HUDEP-2 (cell line): ENCODE results near the gene ABL1.
"Not testable (repeated sequence)": the region's sequence is repeated elsewhere in the genome, so short reads cannot be mapped to it uniquely, and the experiment has no call there.

ENCODE experiments used
- DNase-seq, 76 experiments: peaks; one replicate each; lab custom pipeline; 2025; ENCODE audit not compliant: unreplicated experiment in 76 of 76; lab: John Stamatoyannopoulos, UW

ABL1 gene

DNA sequence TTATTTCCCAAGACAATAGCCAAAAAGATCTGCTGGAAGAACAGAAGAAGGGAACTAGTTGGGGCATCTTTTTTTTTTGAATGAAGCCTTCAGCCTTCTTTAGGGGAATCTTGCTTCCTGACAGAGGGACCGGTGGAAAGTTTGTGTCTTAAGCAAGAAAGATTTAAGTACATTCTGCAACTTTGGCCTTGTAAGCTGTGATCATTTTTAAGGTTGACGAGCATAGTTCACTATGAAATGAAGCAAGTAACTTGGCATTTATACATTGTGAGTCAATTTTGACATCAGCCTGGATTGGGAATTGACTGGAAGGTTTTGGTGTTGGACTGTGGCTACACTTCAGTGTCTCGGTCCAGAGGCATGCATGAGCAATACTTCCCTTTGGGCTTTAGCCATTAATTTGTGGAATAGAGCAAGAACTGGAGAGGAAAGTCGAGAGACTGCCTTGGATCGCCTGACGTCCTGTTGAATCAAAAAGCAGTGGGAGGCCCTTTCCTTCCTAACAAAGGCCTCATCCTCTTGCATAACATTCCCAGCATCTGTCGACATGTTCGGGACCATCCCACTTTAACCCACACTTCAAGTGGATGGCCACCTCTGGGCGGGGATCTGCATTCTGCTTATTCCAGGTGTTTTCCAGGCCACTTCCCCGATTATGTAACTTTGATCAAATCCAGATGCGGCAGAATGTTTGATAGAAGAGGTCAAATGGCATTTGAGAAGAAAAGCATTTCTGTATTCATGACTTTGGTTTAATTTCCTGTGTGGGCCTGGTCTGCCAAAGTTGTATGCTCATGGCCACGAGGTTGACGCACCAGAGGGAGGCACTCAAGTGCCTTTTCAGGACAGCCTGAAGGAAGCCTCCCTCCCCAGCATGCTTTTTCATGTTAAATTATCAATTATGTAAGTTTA lies 12.5 kb downstream of the ABL1 start:
- DNase-seq, result peak in 2 of 76 experiments; percentile 4 to 7

DNA sequence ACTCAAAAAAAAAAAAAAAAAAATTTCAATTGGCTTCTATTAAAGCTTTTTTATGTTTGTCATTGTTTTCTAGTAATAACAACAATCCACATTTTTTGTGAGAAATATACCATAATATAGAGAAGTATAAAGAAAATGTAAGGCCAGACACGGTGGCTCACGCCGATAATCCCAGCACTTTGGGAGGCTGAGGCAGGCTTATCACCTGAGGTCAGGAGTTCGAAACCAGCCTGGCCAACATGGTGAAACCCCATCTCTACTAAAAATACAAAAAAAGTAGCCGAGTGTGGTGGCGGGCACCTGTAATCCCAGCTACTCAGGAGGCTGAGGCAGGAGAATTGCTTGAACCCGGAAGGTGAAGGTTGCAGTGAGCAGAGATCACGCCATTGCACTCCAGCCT lies 13.5 kb downstream of the ABL1 start:
- DNase-seq, result not testable (repeated sequence)

DNA sequence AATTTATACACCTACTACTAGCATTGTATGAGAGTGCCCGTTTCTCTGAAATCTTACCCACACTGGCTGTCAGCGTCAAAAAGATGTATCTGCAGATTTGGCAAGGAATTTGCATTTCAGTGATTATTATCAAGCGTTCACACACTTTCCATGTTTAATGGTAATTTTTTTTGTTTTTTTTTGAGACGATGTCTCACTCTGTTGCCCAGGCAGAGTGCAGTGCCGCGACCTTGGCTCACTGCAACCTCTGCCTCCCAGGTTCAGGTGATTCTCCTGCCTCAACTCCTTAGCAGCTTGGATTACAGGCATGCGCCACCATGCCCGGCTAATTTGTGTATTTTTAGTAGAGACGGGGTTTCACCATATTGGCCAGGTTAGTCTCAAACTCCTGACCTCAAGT lies 14.3 kb downstream of the ABL1 start:
- DNase-seq, result peak in 1 of 76 experiments; percentile 9

DNA sequence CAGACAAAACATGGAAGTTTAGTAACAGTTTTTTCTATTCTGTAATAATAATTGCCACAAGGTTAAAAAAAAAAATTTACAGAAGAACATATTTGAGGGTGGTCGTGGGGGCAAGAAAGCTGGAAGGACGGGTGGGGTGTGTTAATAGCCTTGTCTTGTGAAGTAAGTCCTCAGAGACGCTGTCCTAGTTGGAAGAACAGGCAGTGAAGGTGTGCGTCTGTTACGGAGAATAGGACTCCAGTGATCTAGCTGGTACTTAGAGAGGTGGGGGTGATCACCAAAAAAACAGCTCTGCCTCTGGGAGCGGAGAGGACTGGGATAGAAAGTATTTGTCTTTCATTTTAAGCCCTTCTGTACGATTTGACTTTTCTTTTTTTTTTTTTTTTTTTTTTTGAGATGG lies 17.7 kb downstream of the ABL1 start:
- no peak for DNase-seq

DNA sequence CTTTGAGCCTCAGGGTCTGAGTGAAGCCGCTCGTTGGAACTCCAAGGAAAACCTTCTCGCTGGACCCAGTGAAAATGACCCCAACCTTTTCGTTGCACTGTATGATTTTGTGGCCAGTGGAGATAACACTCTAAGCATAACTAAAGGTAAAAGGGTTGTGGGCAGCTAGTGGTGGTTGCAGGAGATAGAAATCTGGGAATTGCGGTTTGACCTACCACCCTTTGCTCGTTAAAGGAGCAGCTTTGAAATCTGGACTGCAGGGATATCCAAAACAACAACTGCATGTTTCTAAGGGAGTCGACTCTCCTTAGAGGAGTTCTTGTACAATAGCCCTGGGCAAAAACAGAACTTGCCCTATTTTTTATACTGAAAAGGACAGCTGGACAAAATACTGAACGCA lies 19.0 kb downstream of the ABL1 start:
- no peak for DNase-seq

DNA sequence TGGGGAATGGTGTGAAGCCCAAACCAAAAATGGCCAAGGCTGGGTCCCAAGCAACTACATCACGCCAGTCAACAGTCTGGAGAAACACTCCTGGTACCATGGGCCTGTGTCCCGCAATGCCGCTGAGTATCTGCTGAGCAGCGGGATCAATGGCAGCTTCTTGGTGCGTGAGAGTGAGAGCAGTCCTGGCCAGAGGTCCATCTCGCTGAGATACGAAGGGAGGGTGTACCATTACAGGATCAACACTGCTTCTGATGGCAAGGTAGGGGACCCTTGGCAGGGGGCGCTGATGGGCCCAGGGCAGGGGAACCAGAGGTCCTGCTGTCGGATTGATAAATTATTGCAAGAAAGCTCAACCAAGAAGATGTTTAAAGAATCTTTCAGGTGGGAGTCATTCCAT lies 19.8 kb downstream of the ABL1 start:
- DNase-seq, result no peak

DNA sequence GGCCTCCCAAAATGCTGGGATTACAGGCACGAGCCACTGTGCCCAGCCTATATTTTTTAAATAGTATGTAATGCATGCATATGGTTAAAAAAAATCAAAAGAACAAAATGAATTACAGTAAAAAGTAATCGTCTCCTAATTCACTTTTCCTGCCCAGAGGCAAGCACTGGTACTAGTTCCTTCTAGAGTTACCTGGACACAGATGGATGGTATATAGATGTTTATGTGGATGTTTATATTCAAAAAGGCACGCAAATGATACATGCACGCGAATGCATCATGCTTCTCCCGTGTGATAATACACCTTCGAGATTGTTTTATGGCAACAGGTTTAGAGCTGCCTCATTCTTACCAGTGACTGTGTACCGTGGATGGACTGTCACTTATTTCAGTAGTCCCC lies 21.4 kb downstream of the ABL1 start:
- DNase-seq, result no peak

DNA sequence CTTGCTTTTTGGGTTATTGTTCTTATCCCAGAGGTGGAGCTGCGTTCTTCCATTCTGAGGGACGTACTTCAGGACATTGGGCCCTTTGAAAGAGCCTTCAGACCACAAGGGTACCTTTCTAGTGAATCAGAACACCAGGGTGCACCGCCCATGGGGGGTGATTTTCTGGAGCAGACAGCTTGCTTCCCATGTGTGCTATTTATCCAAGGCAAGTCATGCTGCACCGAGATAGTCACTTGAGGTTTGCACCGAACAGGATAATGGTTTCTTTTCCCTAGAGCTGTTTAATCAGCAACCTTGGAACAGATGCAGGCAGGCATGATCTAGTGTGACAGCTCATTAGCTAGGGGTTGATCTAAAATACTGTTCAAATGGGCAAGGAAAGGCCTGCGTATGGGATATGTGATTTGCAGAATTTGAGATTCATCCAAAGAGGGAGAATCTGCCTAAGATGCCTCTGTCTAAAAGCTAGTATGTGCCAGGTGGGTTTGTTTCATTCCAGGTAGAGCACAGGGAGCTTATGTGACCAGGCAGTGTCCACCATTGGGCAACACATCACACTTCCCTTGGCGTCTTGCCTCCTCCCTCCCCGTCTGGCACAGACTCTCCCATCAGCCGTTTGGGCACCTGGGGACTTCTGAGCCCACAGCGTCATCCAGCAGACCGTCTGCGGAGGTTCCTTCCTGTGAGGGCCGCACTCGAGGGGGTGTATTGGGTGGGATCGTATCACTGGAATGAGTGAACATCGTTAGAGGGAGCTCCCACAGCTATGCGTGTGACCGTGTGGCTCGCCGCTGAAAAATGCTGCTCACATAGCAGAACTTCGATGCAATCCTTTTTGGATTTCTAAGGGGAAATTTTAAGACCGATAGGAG lies 23.0 kb downstream of the ABL1 start:
- no peak for DNase-seq

DNA sequence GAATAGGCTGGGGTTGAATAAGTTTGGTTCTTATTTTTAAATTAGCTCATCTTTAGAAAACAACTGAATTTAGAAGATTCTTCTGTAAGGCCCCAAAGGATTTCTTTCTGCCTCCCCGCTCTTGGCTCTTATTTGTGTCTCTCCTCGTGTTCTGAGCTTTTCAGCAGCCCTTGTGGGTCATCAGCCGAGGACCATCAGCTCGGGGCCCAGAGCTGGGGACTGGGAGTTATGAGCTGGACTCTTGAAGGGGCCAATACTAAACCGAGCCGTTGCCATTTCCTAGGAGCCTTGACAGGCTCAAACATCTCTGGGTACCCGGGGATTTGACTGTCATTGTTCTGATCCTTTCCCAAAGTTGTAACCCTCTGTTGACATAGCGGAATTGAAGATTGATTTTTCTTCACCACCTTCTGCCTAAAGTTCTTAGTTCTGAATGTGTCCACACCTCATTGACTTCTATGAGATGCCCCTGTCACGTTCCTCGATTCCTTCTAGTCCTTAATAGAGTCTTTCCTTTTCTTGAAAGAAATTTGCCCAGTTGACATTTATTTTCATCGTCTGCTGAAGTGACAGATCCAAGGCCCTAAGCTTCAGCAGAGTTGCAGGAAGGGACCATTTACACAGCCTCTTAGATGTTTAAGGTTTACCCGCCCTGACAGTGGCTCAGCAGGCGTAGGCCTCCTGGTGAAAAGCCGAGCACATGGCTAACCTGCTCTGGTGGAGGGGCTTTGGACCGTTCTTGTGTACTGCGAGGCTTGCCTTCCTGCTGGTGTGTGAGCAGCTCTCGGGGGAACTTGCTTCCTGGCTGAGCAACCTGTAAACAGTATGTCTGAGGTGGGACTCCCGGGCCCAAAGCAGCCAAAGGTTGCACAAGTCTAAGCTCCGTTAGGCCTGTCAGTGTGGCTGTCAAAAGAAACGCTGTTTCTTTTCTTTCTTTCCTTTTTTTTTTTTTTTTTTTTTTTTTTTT lies 24.0 kb downstream of the ABL1 start:
- DNase-seq, result no peak

DNA sequence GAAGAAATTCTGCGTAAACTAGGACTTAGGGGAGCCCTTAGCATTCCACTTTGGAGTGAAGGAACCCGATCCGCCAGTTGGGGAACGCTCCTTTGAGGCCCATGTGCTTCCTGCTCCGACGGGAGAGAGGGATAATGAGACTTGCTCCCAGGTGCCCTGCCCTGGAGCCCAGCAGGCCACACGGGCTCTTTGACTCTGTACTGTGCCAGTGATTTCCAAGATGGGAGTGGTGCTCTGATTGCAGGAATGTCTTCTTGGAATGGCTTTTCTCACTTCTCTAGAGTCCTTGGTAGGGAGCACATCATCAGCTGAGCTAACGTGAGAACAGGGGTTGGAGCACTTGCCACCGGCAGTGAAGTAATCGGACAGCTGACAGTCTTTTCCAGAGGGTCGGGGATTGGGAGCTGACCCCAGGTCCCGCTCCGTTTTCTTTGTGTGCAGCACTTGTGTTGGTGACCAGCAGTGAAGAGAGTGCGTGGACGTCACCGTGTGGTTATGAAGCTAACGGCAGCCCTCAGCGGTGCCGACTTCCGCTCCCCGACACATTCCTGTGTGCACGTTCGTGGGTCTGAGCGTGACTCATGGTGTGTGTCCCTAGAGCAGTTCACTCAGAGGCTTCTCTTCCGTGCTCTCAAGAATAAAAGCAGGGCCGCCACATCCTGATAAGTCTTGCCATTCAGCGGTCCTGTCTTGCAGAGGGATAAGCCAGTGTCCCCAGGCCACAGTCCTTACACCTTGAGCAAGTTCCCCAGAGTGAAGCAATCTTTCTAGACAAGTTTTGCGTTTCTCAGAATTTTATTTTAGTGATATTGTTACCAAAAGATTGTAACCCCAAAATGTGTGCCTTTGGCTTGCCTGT lies 25.6 kb downstream of the ABL1 start:
- DNase-seq, result no peak

DNA sequence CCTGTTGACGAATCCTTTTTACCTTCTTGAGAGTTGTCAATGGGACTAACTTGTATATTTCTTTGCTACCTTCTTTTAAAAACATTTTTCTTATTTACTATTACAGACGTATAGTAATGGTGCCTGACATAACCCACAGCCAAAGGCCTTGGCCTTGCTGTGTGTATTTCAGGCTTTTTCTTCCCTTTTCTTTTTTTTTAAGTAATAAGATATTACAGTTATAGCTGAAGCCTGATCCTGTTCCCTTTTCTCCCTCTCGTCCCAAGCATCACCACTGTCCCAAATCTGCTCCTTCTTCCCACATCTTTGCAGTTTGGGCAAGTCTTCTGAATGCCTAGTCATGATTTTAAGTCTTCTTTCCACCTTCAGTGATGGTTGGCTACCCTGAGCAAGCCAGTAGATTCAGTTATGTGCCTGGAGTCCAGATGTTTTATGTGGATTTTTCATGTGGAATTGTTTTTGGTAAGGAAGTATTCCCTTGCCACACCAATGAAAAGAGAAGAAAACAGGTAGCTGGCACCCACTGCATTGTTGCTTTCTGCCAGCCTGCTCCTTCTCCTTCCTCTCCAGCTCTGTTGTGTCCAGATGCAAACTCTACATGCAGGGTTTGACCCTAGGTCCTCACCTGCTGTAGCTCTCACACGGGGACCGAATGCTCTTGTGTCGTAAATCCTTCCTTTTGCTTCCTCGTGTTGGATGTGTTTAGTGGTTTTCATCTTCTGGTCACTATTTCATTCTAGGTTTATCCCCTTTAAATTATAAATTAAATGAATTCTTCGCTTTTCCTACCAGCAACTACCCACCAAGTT lies 26.5 kb downstream of the ABL1 start:
- no peak for DNase-seq

DNA sequence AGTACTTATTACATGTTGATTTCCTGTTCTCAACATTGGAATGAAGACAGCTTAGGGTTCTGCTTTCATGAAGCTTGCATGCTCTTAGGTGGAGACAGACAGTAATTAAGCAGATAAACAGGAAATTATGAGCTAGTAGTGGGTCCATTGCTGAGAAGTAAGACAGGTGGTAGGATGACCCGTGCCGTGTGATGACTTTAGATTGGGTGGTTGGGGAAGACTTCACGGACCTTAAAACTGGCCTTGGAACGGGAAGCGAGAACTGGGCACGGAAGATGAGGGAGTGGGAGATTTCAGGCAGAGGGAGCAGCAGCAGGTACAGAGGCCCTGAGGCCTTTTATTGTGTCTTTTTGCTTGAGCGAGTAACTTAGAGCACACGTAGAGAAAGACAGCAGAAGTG lies 27.2 kb downstream of the ABL1 start:
- no peak for DNase-seq

DNA sequence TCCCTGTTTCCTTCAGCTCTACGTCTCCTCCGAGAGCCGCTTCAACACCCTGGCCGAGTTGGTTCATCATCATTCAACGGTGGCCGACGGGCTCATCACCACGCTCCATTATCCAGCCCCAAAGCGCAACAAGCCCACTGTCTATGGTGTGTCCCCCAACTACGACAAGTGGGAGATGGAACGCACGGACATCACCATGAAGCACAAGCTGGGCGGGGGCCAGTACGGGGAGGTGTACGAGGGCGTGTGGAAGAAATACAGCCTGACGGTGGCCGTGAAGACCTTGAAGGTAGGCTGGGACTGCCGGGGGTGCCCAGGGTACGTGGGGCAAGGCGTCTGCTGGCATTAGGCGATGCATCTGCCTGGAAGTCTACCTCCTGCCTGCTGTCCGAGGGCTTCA lies 27.7 kb downstream of the ABL1 start:
- no peak for DNase-seq

DNA sequence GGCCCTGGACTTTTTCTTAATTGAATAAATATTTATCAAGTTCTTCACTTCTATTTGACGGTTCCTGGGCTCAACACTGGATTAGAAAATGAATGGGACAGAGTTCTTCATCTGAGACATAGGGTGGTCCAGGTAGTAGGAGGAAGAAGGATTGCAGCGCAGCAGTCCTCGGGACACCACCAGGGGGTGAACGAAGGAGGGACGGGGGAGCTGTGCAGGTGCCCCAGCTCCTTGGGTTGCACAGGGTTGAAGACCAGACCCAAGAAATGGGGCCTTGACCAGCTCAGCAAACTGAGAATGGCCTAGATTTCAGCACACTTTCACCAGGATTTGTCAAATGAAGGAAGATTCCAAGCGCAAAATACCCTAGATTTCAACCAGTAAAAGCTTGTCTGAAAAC lies 29.5 kb downstream of the ABL1 start:
- no peak for DNase-seq

DNA sequence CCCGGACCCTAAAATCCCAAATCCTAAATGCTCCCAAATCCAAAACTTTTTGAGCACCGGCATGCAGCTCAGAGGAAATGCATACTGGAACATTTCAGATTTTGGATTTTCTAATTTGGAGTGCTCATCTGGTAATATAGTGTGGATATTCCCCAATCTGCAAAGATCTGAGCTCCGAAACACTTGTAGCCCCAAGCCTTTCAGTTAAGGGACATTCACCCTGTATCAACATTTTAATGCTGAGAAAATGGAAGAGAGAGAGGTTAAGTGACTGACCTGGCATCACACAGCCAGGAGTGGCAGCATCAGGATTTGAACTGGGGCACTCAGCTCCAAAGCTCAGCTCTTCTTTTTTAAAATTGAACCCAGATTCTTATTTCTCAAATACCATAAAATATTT lies 30.9 kb downstream of the ABL1 start:
- no peak for DNase-seq

DNA sequence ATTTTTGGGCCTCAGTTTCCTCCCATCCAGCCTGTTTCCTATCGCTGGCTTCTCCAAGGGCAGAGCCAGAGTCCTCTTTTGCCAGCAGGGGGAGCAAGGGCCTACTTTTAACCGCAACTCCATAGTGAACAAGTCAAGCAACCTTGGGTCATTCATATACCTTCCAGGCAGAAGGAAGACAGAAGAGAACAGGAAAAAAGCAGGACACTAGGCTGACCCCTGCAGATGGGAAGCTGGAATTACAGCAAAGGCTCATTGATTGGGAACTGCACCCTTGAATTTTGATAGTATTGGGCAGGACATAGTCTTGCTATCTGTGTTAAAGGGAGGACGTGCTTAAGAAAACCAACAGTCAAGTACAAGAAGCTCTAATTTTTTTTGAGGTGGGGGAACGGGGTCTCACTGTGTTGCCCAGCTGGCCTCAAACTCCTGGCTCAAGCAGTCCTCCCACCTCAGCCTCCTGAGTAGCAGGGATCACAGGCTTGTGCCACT lies 31.5 kb downstream of the ABL1 start:
- peak in 63 of 76 experiments; percentile 7 to 71 (median 44) for DNase-seq

DNA sequence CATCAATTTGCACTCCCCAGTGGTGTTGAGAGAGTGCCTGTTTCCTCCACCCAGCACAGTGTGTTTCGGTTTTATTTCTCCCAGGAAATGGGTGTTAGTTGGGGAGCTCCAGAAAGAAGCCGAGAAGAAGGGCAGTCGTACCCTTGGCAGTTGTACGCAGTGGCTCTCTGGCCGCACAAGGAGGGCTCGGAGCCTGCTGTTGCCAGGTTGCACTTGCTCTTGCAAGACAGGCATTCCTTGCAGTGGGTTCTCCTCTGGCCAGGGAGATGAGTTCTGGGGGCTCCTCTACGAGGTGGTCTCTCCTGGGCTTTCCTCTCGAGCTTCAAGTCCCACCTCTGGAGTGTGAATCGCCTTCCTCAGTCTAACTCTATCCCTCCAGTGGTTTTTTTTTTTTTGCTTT lies 32.5 kb downstream of the ABL1 start:
- DNase-seq, result no peak

DNA sequence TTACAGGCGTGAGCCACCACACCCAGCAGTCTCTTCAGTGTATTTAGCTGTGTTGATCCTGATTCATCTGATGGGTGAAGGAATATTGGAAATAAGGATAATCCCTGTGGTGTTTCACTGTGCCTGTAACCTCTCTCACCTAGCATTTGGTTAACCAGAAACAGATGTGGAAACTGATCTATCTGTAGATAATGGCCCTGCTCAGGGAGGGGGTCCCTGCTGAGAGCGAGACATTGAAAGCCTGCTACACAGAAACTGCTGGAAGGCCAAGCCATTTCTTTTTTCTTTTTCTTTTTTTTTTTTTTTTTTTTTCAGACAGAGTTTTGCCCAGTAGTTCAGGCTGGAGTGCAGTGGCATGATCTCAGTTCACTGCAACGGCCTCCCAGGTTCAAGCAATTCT lies 33.2 kb downstream of the ABL1 start:
- no peak for DNase-seq

DNA sequence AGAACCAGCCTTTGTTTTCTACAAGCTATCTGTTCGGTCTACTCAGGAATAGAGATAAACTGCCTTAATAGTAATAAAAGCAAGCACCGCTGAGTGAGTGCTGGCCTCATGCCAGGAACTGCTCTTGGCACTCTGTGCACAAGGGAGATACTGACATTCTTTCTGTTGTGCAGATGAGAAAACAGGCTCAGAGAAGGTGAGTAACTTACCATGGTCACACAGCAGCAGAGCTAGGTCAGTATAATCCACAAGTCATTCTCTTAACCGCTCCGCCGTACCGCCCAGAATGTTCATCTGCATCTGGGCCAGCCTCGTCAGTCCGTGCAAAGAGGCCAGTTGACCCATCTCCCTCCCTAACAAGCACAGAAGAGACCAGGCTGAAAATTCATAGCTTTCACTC lies 34.2 kb downstream of the ABL1 start:
- peak in 24 of 76 experiments; percentile 2 to 49 (median 16) for DNase-seq
